Nucleus accumbens (tissue), 56 donors: ENCODE measurements around the gene NDUFA1.
"Not testable (repeated sequence)": the region's sequence is repeated elsewhere in the genome, so short reads cannot be mapped to it uniquely, and the experiment has no call there.

Experiments used
- DNase-seq, 56 donors: peaks; one replicate each; lab custom pipeline; 2025; lab: John Stamatoyannopoulos, UW

The NDUFA1 gene

GRCh38 chrX:119871599-119872395 is at the start of gene NDUFA1, which contains the start of gene RNF113A:
Gene NDUFA1, plus strand, starts transcription at chrX:119871832. Its CDS starts 80 bp downstream, at chrX:119871912.
Gene RNF113A, minus strand, starts transcription at chrX:119871733. Its CDS starts 120 bp downstream, at chrX:119871613.
- DNase-seq, result peak in 55 of 56 donors; percentile 37 to 89 (median 71)

DNA sequence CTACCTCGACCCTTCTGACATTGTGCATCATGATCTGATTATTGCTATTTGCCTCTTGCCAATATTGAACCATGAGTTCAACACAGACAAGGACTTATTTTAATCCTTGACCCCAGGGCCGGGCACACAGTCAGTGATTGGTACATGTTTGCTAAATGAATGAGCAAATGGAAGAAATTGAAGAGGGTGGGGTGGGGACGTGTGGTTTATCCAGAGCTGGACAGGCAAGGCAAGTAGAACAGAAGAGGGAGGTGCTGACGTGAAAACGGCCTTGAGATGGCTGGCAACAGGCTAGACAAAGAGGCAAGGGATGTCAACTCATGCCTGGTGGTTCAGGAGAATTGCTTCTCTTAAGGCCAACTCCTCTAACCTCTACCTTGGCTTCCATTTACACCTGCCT is 47.4 kb upstream of the NDUFA1 start:
- DNase-seq, result not testable (repeated sequence)

DNA sequence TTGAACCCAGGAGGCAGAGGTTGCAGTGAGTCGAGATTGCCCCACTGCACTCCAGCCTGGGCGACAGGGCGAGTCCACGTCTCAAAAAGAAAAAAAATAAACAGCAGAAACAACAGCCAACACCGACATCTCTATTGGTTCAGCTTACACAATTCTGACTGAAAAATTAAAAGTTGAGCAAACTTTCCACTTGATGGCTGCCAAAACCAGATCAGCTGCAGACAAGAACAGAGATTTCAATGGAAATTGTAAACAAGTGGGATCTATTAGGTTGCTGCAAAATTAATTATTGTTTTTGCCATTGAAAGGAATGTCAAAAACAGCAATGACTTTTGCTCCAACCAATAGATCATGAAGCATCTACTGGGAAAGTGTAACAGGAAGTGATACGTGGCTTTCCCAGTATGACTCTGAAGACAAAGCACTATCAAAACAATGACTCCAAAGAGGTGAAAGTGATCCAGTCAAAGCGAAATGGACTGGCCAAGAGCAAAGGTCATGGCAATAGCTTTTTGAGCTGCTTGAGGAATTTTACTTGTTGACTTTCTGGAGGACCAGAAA is 45.2 kb upstream of the NDUFA1 start:
- DNase-seq, result no peak

DNA sequence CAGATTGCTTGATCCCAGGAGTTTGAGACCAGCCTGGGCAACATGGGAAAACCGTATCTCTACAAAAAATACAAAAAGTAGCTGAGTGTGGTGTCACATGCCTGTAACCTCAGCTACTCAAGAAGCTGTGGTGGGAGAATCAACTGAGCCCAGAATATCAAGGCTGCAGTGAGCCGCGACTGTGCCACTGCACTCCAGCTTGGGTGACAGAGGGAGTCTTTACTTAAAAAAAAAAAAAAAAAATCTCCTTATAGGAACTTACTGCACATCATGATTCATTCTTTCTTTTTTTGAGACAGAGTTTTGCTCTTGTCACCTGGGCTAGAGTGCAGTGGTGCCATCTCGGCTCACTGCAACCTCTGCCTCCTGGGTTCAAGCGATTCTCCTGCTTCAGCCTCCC is 43.2 kb upstream of the NDUFA1 start:
- no peak for DNase-seq

GRCh38 chrX:119833905-119834304 is 37.7 kb upstream of the NDUFA1 start:
- no peak for DNase-seq

DNA sequence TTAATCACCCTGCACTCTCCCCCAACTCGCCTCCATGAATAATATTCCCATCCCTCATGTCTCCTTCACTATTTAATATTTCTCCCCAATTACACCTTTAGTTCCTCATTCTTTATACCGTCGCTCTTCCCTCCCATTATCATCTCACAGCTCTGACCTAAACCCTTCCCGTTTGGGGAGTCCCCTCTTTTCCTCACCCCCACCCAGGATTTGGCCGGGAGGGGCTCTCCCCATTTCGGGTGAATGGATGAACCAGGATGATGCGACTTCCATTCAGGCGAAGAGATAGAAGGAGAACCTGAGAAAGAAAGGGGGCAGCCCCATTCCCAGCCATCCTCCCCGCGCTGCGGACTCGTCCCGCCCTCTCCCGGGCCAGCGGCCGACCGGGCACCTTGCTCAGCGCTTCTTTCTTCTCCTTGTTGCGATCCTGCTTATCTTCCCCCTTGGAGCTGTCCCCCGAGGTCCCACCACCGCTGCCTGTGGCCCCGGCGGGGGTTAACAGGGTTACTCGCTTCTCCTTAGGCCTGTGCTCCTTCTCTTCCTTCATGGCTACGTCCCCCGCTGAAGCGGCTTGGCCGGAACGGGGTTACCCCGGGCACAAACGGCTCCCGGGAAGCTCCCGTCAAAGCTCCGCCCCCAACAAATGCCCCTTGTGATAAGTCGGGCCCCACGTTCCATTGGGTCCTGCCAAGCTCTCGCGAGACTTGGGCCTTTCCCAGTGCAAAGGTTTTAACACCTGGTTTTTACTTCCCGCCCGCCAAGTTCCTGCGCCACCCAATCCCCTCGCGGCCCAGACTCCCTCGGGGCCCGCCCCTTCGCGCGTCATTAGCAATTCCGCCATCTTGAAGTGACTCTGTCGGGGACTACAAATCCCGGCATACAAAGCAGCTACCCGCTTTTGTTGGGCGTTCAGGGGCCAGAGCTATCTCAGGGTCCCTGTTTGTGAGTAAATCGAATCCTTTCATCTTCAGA is 19.0 kb upstream of the NDUFA1 start, which contains the start of gene UPF3B:
TSS of gene UPF3B (minus strand) at position 582 of the 972 bp plus-strand sequence. CDS start at position 547, 35 bp downstream.
- DNase-seq, result peak; percentile 25 to 96 (median 88)

- DNase-seq, result peak in 10 of 56 donors; percentile 0 to 7 (median 1)
Observed at GRCh38 chrX:119853444-119853843, 18.2 kb upstream of the NDUFA1 start.

GRCh38 chrX:119870626-119871131 is 953 bp upstream of the NDUFA1 start:
- DNase-seq, result peak in 23 of 56 donors; percentile 0 to 53 (median 15)

DNA sequence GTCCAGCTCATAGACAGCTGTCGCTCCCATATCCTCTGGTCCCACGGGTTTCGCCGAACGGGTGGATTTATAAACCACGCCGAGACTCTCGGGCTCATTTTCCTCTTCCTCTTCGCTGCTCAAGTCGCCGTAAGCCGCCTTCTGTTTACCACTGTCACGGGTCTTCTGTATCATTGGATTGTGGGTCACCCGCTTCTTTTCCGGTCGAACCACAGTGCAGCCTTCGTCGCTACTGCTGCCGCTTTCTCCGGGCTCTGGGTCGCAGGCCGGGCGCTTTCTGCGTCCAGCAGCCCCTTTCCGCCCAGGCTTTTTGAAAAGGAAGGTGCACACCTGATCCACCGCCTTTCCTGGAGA is 410 bp upstream of the NDUFA1 start:
- DNase-seq, result peak in 11 of 56 donors; percentile 1 to 73 (median 40)

GRCh38 chrX:119878740-119879139 is 7.1 kb downstream of the NDUFA1 start:
- DNase-seq, result no peak

DNA sequence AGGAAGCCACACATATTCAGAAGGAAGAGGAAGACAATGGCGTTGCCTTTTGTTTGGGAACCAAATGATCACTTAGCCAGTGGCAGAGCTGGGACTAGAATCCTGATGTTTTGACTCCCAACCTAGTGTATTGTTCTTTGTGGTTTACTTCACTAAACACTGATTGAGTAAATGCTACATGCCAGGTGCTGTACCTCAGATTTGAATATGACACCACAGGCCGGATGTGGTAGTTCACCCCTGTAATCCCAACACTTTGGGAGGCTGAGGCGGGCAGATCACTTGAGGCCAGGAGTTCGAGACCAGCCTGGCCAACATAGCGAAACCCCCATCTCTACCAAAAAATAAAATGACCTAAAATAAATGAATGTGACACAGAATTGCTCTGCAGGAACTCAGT is 8.4 kb downstream of the NDUFA1 start:
- DNase-seq, result no peak

GRCh38 chrX:119880552-119881437 is 9.2 kb downstream of the NDUFA1 start:
- peak in 4 of 56 donors; percentile 1 to 12 (median 4) for DNase-seq

- peak in 1 of 56 donors; percentile 0 for DNase-seq
Observed at GRCh38 chrX:119885554-119886428, 14.2 kb downstream of the NDUFA1 start.

GRCh38 chrX:119887721-119888425 is 16.2 kb downstream of the NDUFA1 start:
- DNase-seq, result peak in 21 of 56 donors; percentile 0 to 51 (median 2)

GRCh38 chrX:119890626-119891025 is 19.0 kb downstream of the NDUFA1 start:
- DNase-seq, result not testable (repeated sequence)

- not testable (repeated sequence) for DNase-seq
Observed at GRCh38 chrX:119891961-119892692, 20.5 kb downstream of the NDUFA1 start.

DNA sequence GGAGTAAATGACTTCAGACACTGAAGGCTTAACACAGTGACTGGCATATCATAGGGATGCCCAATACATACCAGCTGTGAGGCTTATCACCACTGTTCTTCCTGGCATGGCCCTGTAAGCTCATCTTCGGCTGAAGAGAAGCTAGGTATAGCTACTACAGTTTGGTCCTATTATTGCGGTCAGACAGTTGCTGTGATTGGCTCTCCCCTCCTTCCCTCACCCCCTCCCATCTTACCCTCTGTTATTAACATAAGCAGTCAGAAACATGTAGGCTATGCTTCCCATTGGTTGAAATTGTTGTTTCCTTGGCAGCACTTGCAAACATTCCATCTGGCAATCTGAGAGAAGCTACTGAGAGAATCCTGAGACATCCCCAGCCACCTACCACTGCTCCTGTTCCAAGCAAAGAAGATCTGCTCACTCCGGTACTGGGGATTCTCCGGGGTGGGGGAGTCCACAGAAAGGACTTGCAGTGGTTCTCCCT is 24.3 kb downstream of the NDUFA1 start, which contains the start of gene AKAP14:
TSS of gene AKAP14 (plus strand) at position 51 of the 484 bp plus-strand sequence. CDS start 7,331 bp downstream, outside the sequence.
- DNase-seq, result no peak
